Effector memory CD8-positive, alpha-beta T cell (primary cell): ENCODE data around the gene HAO2.
"Not testable (repeated sequence)": the region's sequence is repeated elsewhere in the genome, so short reads cannot be mapped to it uniquely, and the experiment has no call there.

Experiments used
- ATAC-seq: fragments of 150-1000 bp; cut with Tn5 transposase; replicated peaks from 2 replicates; pipeline ENCODE4 v1.10.0; 2021; ENCODE audit warnings: mild to moderate bottlenecking, moderate library complexity
- DNase-seq, 3 experiments: peaks; one replicate each; pipeline ENCODE4 v3.0.0; 2021
- H3K27ac Mint-ChIP-seq, 2 donors: one replicate each; pipeline ENCODE4 v1.8.0; 2022; ENCODE audit warnings: mild to moderate bottlenecking in 2 of 2, mixed read lengths in 2 of 2, moderate library complexity in 2 of 2
- H3K27me3 Mint-ChIP-seq, 2 donors: one replicate each; pipeline ENCODE4 v1.8.0; 2022; ENCODE audit warnings: mixed read lengths in 2 of 2
- H3K36me3 Mint-ChIP-seq: one replicate; pipeline ENCODE4 v1.8.0; 2022; ENCODE audit warnings: mild to moderate bottlenecking, moderate library complexity, mixed read lengths; ENCODE audit not compliant: insufficient read depth
- H3K4me1 Mint-ChIP-seq, 2 donors: one replicate each; pipeline ENCODE4 v1.8.0; 2022; ENCODE audit warnings: low read depth in 2 of 2, mixed read lengths in 2 of 2
- H3K4me3 Mint-ChIP-seq, 2 donors: one replicate each; pipeline ENCODE4 v1.8.0; 2022; ENCODE audit warnings: mild to moderate bottlenecking in 2 of 2, mixed read lengths in 2 of 2, moderate library complexity in 2 of 2
- H3K9me3 Mint-ChIP-seq, 2 donors: one replicate each; pipeline ENCODE4 v1.8.0; 2022; ENCODE audit warnings: mixed read lengths in 2 of 2

The HAO2 gene

DNA sequence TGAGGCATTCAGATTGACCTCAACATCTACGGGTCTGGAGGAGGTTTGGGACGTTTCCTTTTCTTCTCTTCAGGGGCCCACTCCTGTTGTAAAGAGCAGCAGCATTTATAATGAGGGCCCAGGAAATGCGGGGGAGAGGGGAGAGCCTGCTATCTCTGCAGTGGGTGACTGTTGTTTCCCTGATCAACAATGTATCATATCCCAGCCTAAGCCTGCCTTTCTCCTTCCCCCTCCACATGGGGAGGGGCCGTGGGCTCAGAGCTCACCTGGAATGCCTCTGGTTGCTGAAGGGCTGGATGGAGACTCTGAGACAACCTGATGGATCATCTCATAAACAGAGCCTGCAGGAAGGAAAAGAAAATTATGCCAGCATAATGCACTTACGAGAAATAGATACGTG lies 36.0 kb upstream of the HAO2 start:
- no peak for ATAC-seq
- Mint-ChIP-seq H3K4me3 (no peak overlapping the region), H3K27me3 (peaks cover 0 to 25% of the 10 kb centered on the region in 2 donors)

GRCh38 chr1:119333163-119333896 lies 35.3 kb upstream of the HAO2 start:
- DNase-seq (no peak), ATAC-seq (no peak)
- H3K36me3 Mint-ChIP-seq, result no peaks in the 10 kb centered on the region
- no peak overlapping the region for H3K27ac Mint-ChIP-seq
- H3K4me3 Mint-ChIP-seq, result no peak overlapping the region
- H3K4me1 Mint-ChIP-seq, result no peaks in the 10 kb centered on the region
- H3K9me3 Mint-ChIP-seq, result no peaks in the 10 kb centered on the region
- H3K27me3 Mint-ChIP-seq, result peaks cover 0 to 18% of the 10 kb centered on the region in 2 donors

More for the DNA sequence above, 36.0 kb upstream of the HAO2 start:
- no peak for DNase-seq
- peaks cover 2 to 6% of the 10 kb centered on the region in 2 donors for H3K4me1 Mint-ChIP-seq
- no peaks in the 10 kb centered on the region for H3K9me3 Mint-ChIP-seq
- H3K36me3 Mint-ChIP-seq, result no peaks in the 10 kb centered on the region
- no peak overlapping the region for H3K27ac Mint-ChIP-seq

GRCh38 chr1:119333897-119334250 lies 34.7 kb upstream of the HAO2 start:
- H3K27me3 Mint-ChIP-seq, result peaks cover under 1 to 14% of the 10 kb centered on the region in 2 donors
- not testable (repeated sequence) for H3K4me1 Mint-ChIP-seq, H3K36me3 Mint-ChIP-seq, H3K9me3 Mint-ChIP-seq, ATAC-seq, DNase-seq, H3K4me3 Mint-ChIP-seq, H3K27ac Mint-ChIP-seq

- ATAC-seq, result no peak
- H3K9me3 Mint-ChIP-seq, result no peaks in the 10 kb centered on the region
- no peaks in the 10 kb centered on the region for H3K4me1 Mint-ChIP-seq
- no peak overlapping the region for H3K4me3 Mint-ChIP-seq
- H3K27ac Mint-ChIP-seq, result no peak overlapping the region
- no peak for DNase-seq
- peaks cover 5 to 25% of the 10 kb centered on the region in 2 donors for H3K27me3 Mint-ChIP-seq
- no peaks in the 10 kb centered on the region for H3K36me3 Mint-ChIP-seq
Observed at GRCh38 chr1:119336848-119337247, 31.7 kb upstream of the HAO2 start.

DNA sequence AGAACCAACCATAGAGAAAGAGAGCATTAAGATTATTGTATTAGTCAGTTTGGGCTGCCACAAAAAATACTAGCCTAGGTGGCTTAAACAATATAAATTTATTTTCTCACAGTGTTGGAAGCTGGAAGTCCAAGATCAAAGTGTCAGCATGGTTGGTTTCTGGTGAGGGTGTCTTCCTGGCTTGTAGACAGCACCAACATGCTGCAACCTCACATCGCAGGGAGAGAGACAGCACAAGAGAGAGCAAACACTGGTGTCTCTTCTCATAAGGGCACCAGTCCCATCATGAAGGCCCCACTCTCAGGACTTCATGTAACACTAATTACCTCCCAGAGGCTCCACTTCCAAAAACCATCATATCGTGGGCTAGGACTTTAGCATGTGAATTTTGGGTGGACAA lies 30.6 kb upstream of the HAO2 start:
- Mint-ChIP-seq H3K36me3 (no peaks in the 10 kb centered on the region), H3K9me3 (no peaks in the 10 kb centered on the region), H3K27ac (no peak overlapping the region), H3K4me3 (no peak overlapping the region), H3K27me3 (peaks cover 5 to 28% of the 10 kb centered on the region in 2 donors), H3K4me1 (no peaks in the 10 kb centered on the region)
- DNase-seq, result no peak
- ATAC-seq, result no peak

DNA sequence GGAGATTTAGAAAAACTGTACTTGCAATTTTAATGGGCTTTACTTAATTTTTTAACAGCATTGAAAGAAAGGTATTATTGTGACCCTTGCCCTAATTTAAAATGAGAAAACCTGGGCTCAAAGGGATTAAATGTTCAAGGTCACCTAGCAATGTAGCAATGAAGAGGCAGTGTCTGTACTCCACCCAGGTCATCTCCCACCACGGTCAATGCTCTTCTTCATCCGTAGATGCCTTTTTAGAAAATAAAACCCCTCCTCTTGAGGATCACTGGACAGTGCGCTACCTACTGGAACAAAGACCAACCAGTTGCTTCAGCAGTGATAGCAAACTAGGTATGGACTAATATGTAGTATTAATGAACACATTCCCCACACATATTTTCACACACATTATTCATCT lies 29.8 kb upstream of the HAO2 start:
- no peaks in the 10 kb centered on the region for H3K9me3 Mint-ChIP-seq
- ATAC-seq (no peak), DNase-seq (no peak)
- peaks cover 5 to 28% of the 10 kb centered on the region in 2 donors for H3K27me3 Mint-ChIP-seq
- H3K4me1 Mint-ChIP-seq, result no peaks in the 10 kb centered on the region
- no peak overlapping the region for H3K4me3 Mint-ChIP-seq
- H3K27ac Mint-ChIP-seq, result no peak overlapping the region
- no peaks in the 10 kb centered on the region for H3K36me3 Mint-ChIP-seq

- peaks cover 5 to 28% of the 10 kb centered on the region in 2 donors for H3K27me3 Mint-ChIP-seq
- H3K27ac Mint-ChIP-seq, result no peak overlapping the region
- H3K4me3 Mint-ChIP-seq, result no peak overlapping the region
- H3K4me1 Mint-ChIP-seq, result no peaks in the 10 kb centered on the region
- no peak for ATAC-seq
- H3K36me3 Mint-ChIP-seq, result no peaks in the 10 kb centered on the region
- no peaks in the 10 kb centered on the region for H3K9me3 Mint-ChIP-seq
- no peak for DNase-seq
Observed at GRCh38 chr1:119340861-119341261, 27.7 kb upstream of the HAO2 start.

GRCh38 chr1:119341372-119341947 lies 27.1 kb upstream of the HAO2 start:
- Mint-ChIP-seq H3K27me3 (peaks cover 5 to 28% of the 10 kb centered on the region in 2 donors), H3K4me1 (no peaks in the 10 kb centered on the region), H3K9me3 (no peaks in the 10 kb centered on the region), H3K27ac (no peak overlapping the region), H3K4me3 (no peak overlapping the region), H3K36me3 (no peaks in the 10 kb centered on the region)
- ATAC-seq (no peak), DNase-seq (no peak)

DNA sequence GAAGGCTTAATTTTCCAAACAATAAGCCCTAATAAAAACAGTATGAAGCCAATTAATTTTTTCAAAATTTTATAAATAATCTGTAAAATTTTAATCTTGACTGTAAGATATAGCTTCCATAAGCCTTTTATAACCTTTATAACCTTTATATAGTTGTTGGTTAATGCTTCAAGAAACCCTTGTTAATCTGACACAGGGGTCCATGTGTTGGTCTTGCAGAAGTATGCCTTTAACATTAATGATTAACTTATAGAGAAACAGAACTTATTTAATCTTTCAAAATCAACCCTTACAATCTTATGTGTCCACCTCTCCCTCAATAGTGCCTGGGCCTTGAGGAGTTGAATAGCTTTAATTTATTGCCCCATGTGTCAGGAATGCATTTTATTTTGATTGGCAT lies 23.2 kb upstream of the HAO2 start:
- H3K27ac Mint-ChIP-seq, result no peak overlapping the region
- DNase-seq (no peak), ATAC-seq (no peak)
- H3K4me3 Mint-ChIP-seq, result no peak overlapping the region
- no peaks in the 10 kb centered on the region for H3K4me1 Mint-ChIP-seq
- peaks cover 0 to 28% of the 10 kb centered on the region in 2 donors for H3K27me3 Mint-ChIP-seq
- H3K9me3 Mint-ChIP-seq, result no peaks in the 10 kb centered on the region
- H3K36me3 Mint-ChIP-seq, result no peaks in the 10 kb centered on the region

DNA sequence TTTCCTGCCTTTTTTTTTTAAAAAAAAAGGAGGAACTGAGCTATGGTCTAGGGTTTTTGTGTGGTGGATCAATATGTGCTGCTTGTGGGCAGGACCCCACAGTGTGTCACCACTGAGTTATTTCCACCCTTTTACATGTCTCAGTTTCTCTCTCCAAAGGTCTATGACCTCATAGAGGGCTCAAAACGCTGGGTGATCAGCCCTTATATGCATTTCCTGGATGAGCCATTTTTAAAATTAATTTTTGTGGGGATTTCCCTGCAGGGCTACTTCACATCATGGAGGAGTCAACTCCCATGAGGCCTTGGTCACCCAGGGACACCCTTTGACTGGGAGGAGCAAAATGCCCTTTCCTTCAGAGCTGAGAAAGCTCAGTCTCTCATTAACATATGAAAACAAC lies 20.7 kb upstream of the HAO2 start:
- no peak overlapping the region for H3K4me3 Mint-ChIP-seq
- no peaks in the 10 kb centered on the region for H3K9me3 Mint-ChIP-seq
- DNase-seq (no peak), ATAC-seq (no peak)
- H3K36me3 Mint-ChIP-seq, result no peaks in the 10 kb centered on the region
- H3K4me1 Mint-ChIP-seq, result no peaks in the 10 kb centered on the region
- H3K27ac Mint-ChIP-seq, result no peak overlapping the region
- H3K27me3 Mint-ChIP-seq, result peaks cover 0 to 14% of the 10 kb centered on the region in 2 donors

GRCh38 chr1:119348941-119349340 lies 19.6 kb upstream of the HAO2 start:
- H3K9me3 Mint-ChIP-seq, result no peaks in the 10 kb centered on the region
- ATAC-seq (no peak), DNase-seq (no peak)
- H3K4me3 Mint-ChIP-seq, result no peak overlapping the region
- no peaks in the 10 kb centered on the region for H3K4me1 Mint-ChIP-seq
- H3K36me3 Mint-ChIP-seq, result no peaks in the 10 kb centered on the region
- no peak overlapping the region for H3K27ac Mint-ChIP-seq
- peaks cover 0 to 14% of the 10 kb centered on the region in 2 donors for H3K27me3 Mint-ChIP-seq

DNA sequence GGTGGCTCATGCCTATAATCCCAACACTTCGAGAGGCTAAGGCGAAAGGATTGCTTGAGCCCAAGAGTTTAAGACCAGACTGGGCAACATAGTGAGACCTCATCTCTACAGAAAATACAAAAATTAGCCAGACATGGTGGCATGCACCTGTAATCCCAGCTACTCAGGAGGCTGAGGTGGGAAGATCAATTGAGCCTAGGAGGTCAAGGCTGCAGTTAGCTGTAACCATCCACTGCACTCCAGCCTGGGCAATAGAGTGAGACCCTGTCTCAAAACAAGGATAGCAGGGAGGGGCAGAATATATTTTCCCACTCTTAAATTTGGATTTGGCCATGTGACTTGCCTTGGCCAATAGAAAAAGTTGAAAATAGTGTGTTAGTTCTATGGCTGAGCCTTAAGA lies 17.7 kb upstream of the HAO2 start:
- not testable (repeated sequence) for H3K27ac Mint-ChIP-seq, H3K9me3 Mint-ChIP-seq, H3K36me3 Mint-ChIP-seq, H3K4me3 Mint-ChIP-seq, H3K4me1 Mint-ChIP-seq, DNase-seq, ATAC-seq
- H3K27me3 Mint-ChIP-seq, result peaks cover 0 to 14% of the 10 kb centered on the region in 2 donors

- ATAC-seq, result no peak
- Mint-ChIP-seq H3K27me3 (peaks cover 0 to 14% of the 10 kb centered on the region in 2 donors), H3K9me3 (no peaks in the 10 kb centered on the region), H3K27ac (no peak overlapping the region), H3K4me3 (no peak overlapping the region), H3K4me1 (no peaks in the 10 kb centered on the region), H3K36me3 (no peaks in the 10 kb centered on the region)
- DNase-seq, result no peak
Observed at GRCh38 chr1:119351997-119352396, 16.6 kb upstream of the HAO2 start.

DNA sequence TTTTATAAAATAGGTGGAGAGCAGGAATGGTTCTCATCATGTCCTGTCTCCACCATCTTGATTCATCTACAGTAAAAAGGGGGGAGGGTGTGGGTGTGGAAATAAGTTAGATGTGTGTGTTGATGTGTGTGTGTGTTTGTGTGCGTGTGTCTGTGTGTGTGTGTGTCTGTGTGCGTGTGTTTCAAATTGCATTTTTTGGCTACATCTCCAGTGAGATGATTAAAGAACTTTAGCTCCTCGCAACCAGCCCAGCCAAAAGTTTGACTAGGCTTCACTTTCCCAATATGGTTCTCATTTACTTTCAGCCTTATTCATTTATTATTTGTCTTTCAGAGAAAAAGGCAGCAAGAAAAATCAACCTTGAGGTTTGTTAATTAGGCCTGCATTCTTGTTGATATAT lies 14.7 kb upstream of the HAO2 start:
- Mint-ChIP-seq H3K27me3 (peaks cover 2 to 6% of the 10 kb centered on the region in 2 donors), H3K4me1 (no peaks in the 10 kb centered on the region), H3K9me3 (no peaks in the 10 kb centered on the region), H3K36me3 (no peaks in the 10 kb centered on the region), H3K4me3 (no peak overlapping the region), H3K27ac (no peak overlapping the region)
- DNase-seq (no peak), ATAC-seq (no peak)
